H9 (cell line): Measurements from ENCODE around the gene ZNF26. TPM values are rescaled to one million over a fixed set of nuclear protein-coding genes. Genes with fewer than 3 reads are reported as not detected.

ENCODE experiments used
- DNase-seq: peaks from one replicate; pipeline ENCODE4 v3.0.0-alpha.2; 2017
- H2AFZ ChIP-seq: one replicate; pipeline ENCODE4 v1.6.1; 2013; ENCODE audit warnings: mild to moderate bottlenecking, low read length, control low read depth, moderate library complexity
- H2AK5ac ChIP-seq: 2 replicates; pipeline ENCODE4 v1.6.1; 2013; ENCODE audit warnings: low read length, control low read depth, mixed read lengths; ENCODE audit not compliant: insufficient read length
- H2BK120ac ChIP-seq: one replicate; pipeline ENCODE4 v1.6.1; 2013; ENCODE audit warnings: low read depth, mild to moderate bottlenecking, low read length, control low read depth, inconsistent platforms; ENCODE audit not compliant: poor library complexity, severe bottlenecking
- H2BK12ac ChIP-seq: 2 replicates; pipeline ENCODE4 v1.6.1; 2013; ENCODE audit warnings: low read length, control low read depth, mixed read lengths, low read depth; ENCODE audit not compliant: insufficient read length
- H2BK15ac ChIP-seq: 2 replicates; pipeline ENCODE4 v1.6.1; 2013; ENCODE audit warnings: low read depth, low read length, control low read depth
- H2BK20ac ChIP-seq: one replicate; pipeline ENCODE4 v1.6.1; 2013; ENCODE audit warnings: low read depth, mild to moderate bottlenecking, low read length, control low read depth, inconsistent platforms; ENCODE audit not compliant: poor library complexity, severe bottlenecking
- H2BK5ac ChIP-seq: 2 replicates; pipeline ENCODE4 v1.6.1; 2013; ENCODE audit warnings: low read length, control low read depth, mixed read lengths; ENCODE audit not compliant: insufficient read length
- H3K14ac ChIP-seq: 2 replicates; pipeline ENCODE4 v1.6.1; 2013; ENCODE audit warnings: low read length, control low read depth; ENCODE audit not compliant: insufficient read depth
- H3K18ac ChIP-seq: 2 replicates; pipeline ENCODE4 v1.6.1; 2013; ENCODE audit warnings: low read depth, mild to moderate bottlenecking, mixed read lengths, low read length, control low read depth; ENCODE audit not compliant: insufficient read length
- H3K23ac ChIP-seq: 2 replicates; pipeline ENCODE4 v1.6.1; 2013; ENCODE audit warnings: low read length, control low read depth, mixed read lengths, low read depth; ENCODE audit not compliant: insufficient read length
- H3K23me2 ChIP-seq: 2 replicates; pipeline ENCODE4 v1.6.1; 2013; ENCODE audit warnings: low read depth, mild to moderate bottlenecking, mixed read lengths, low read length, control low read depth; ENCODE audit not compliant: insufficient read length, poor library complexity, severe bottlenecking
- H3K27ac ChIP-seq: 2 replicates; pipeline ENCODE4 v1.5.1; 2013; ENCODE audit warnings: low read length, control low read depth, mixed read lengths, low read depth; ENCODE audit not compliant: insufficient read length
- H3K27me3 ChIP-seq: 2 replicates; pipeline ENCODE4 v1.6.1; 2013; ENCODE audit warnings: low read length, control low read depth, inconsistent platforms; ENCODE audit not compliant: insufficient read depth
- H3K4ac ChIP-seq: 2 replicates; pipeline ENCODE4 v1.6.1; 2013; ENCODE audit warnings: low read depth, mild to moderate bottlenecking, control low read depth, inconsistent platforms, low read length, moderate library complexity
- H3K4me1 ChIP-seq: 2 replicates; pipeline ENCODE4 v1.6.1; 2013; ENCODE audit warnings: low read length, control low read depth, inconsistent platforms; ENCODE audit not compliant: insufficient read depth
- H3K4me2 ChIP-seq: 2 replicates; pipeline ENCODE4 v1.6.1; 2013; ENCODE audit warnings: low read length, control low read depth, mixed read lengths; ENCODE audit not compliant: insufficient read length, insufficient read depth
- H3K56ac ChIP-seq: 2 replicates; pipeline ENCODE4 v1.6.1; 2013; ENCODE audit warnings: low read depth, mild to moderate bottlenecking, mixed read lengths, low read length, control low read depth; ENCODE audit not compliant: insufficient read length
- H3K79me1 ChIP-seq: 2 replicates; pipeline ENCODE4 v1.6.1; 2013; ENCODE audit warnings: low read depth, mild to moderate bottlenecking, moderate library complexity, low read length, control low read depth, inconsistent platforms; ENCODE audit not compliant: insufficient read depth, poor library complexity, severe bottlenecking
- H3K79me2 ChIP-seq: 2 replicates; pipeline ENCODE4 v1.6.1; 2013; ENCODE audit warnings: low read length, control low read depth, inconsistent platforms; ENCODE audit not compliant: insufficient read depth
- H3K9ac ChIP-seq: 2 replicates; pipeline ENCODE4 v1.6.1; 2013; ENCODE audit warnings: low read length, control low read depth, mixed read lengths; ENCODE audit not compliant: insufficient read length; ENCODE audit errors: extremely low read depth
- H3K9me3 ChIP-seq: one replicate; pipeline ENCODE4 v1.6.1; 2013; ENCODE audit warnings: low read depth, low read length, inconsistent platforms; ENCODE audit not compliant: control insufficient read depth
- H3T11ph ChIP-seq: one replicate; pipeline ENCODE4 v1.6.1; 2013; ENCODE audit warnings: mild to moderate bottlenecking, low read length, control low read depth, inconsistent platforms
- H4K20me1 ChIP-seq: one replicate; pipeline ENCODE4 v1.6.1; 2013; ENCODE audit not compliant: control insufficient read depth, insufficient read length, insufficient read depth
- H4K5ac ChIP-seq: 2 replicates; pipeline ENCODE4 v1.6.1; 2013; ENCODE audit warnings: low read depth, mild to moderate bottlenecking, mixed read lengths, low read length, control low read depth; ENCODE audit not compliant: insufficient read length
- H4K8ac ChIP-seq: replicated peaks from 2 replicates; pipeline ENCODE4 v1.6.1; 2013; ENCODE audit warnings: low read length, control low read depth, mixed read lengths, low read depth; ENCODE audit not compliant: insufficient read length
- H4K91ac ChIP-seq: 2 replicates; pipeline ENCODE4 v1.6.1; 2013; ENCODE audit warnings: low read depth, mild to moderate bottlenecking, moderate library complexity, mixed read lengths, low read length, control low read depth; ENCODE audit not compliant: insufficient read length
- H3K27ac Mint-ChIP-seq, 3 experiments: 2 replicates in 2 of 3; 3 replicates in 1 of 3; pipeline ENCODE4 v1.8.0; 2020 to 2021; ENCODE audit warnings: mixed read lengths in 3 of 3, mild to moderate bottlenecking in 1 of 3, moderate library complexity in 1 of 3
- H3K27me3 Mint-ChIP-seq: 2 replicates; pipeline ENCODE4 v1.8.0; 2021; ENCODE audit warnings: low read depth, mild to moderate bottlenecking, moderate library complexity, mixed read lengths
- H3K36me3 Mint-ChIP-seq, 3 experiments: 2 replicates in 2 of 3; 3 replicates in 1 of 3; pipeline ENCODE4 v1.8.0; 2020 to 2021; ENCODE audit warnings: low read depth in 3 of 3, mixed read lengths in 3 of 3; ENCODE audit not compliant: insufficient read depth in 1 of 3
- H3K4me1 Mint-ChIP-seq, 2 experiments: 2 replicates each; pipeline ENCODE4 v1.8.0; 2020; ENCODE audit warnings: mixed read lengths in 2 of 2
- H3K4me3 Mint-ChIP-seq, 2 experiments: 2 replicates in 1 of 2; 3 replicates in 1 of 2; pipeline ENCODE4 v1.8.0; 2020 to 2021; ENCODE audit warnings: mild to moderate bottlenecking in 2 of 2, mixed read lengths in 2 of 2, moderate library complexity in 1 of 2
- H3K9me3 Mint-ChIP-seq, 2 experiments: 2 replicates in 1 of 2; 3 replicates in 1 of 2; pipeline ENCODE4 v1.8.0; 2020; ENCODE audit warnings: mild to moderate bottlenecking in 2 of 2, mixed read lengths in 2 of 2, moderate library complexity in 1 of 2
- CTCF ChIP-seq: fragments of 200-600 bp; sonication (generic); conservative IDR thresholded peaks from 3 replicates; pipeline ENCODE4 v1.8.0; 2021; ENCODE audit warnings: antibody characterized with exemption, mild to moderate bottlenecking
- WGBS: extraction: QIAGEN DNeasy Blood & Tissue Kit; methylation state at CpG from one replicate; pipeline ENCODE4 v1.1.7; 2013; ENCODE audit warnings: missing lambda C conversion rate, low lambda C conversion rate, mixed read lengths; ENCODE audit not compliant: insufficient read length; ENCODE audit errors: extremely low coverage; 5-methylcytosine and 5-hydroxymethylcytosine counted together
- total RNA-seq: library from RNA; stranded (reverse); gene quantifications from 2 replicates; pipeline ENCODE4 v1.2.1, GENCODE V29; 2021

The ZNF26 gene
- total RNA-seq, 1 experiment from 2014 or later = 13.2 TPM

GRCh38 chr12:132955094-132956010 is 30.8 kb upstream of the ZNF26 start:
- Histone ChIP-seq H2BK12ac (no peak overlapping the region), H3K4ac (no peak overlapping the region), H4K5ac (no peak overlapping the region), H2AFZ (no peak overlapping the region), H3K27ac (no peak overlapping the region), H2BK5ac (no peak overlapping the region), H3K23ac (no peak overlapping the region), H3K4me1 (no peaks in the 10 kb centered on the region), H3T11ph (no peak overlapping the region), H3K9me3 (peaks cover 17% of the 10 kb centered on the region), H2BK20ac (no peak overlapping the region), H4K20me1 (no peaks in the 10 kb centered on the region), H3K79me2 (peaks cover 3% of the 10 kb centered on the region; the same call in 1 of the 2 replicates), H3K56ac (no peak overlapping the region), H3K9ac (no peak overlapping the region), H4K91ac (no peak overlapping the region), H3K4me2 (peak overlapping the region; percentile 71), H2BK15ac (no peak overlapping the region), H3K23me2 (peaks cover 2% of the 10 kb centered on the region), H3K79me1 (no peaks in the 10 kb centered on the region), H2BK120ac (no peak overlapping the region), H3K18ac (no peak overlapping the region), H2AK5ac (no peak overlapping the region), H3K27me3 (no peaks in the 10 kb centered on the region), H4K8ac (no peak overlapping the region), H3K14ac (no peak overlapping the region)
- TF ChIP-seq CTCF = no peak
- H3K27ac Mint-ChIP-seq = peak overlapping the region in 2 of 3 experiments; percentile 18 to 81; a peak in 3 of 7 replicates
- peak; percentile 51 for DNase-seq
- H3K36me3 Mint-ChIP-seq = peaks cover 29 to 37% (median 36%) of the 10 kb centered on the region in 3 experiments
- peaks cover 2% of the 10 kb centered on the region; the same call in 1 of the 2 replicates for H3K27me3 Mint-ChIP-seq
- H3K9me3 Mint-ChIP-seq = peaks cover 56 to 63% of the 10 kb centered on the region in 2 experiments
- H3K4me1 Mint-ChIP-seq = peaks cover 11 to 12% of the 10 kb centered on the region in 2 experiments
- H3K4me3 Mint-ChIP-seq = peak overlapping the region; percentile 83 to 92
- WGBS = no CpG with 5 or more reads among the region's 39 CpGs
